ENCODE data around the gene PFKM. TPM values are rescaled to one million over a fixed set of nuclear protein-coding genes. Genes with fewer than 3 reads are reported as not detected.

The PFKM gene
- total and polyA plus RNA-seq, 9 donors = 43.0 to 133 (median 81.1) TPM

- H3K27me3 ChIP-seq = no peaks in the 10 kb centered on the region
- H3K27ac ChIP-seq = no peak overlapping the region
Measured at GRCh38 chr12:48184549-48184922, 65.4 kb downstream of the PFKM start.

GRCh38 chr12:48185181-48185919 lies 66.2 kb downstream of the PFKM start:
- Histone ChIP-seq H3K36me3 (no peaks in the 10 kb centered on the region), H3K27ac (no peak overlapping the region), H3K9me3 (no peaks in the 10 kb centered on the region), H3K4me1 (ENCODE audit: insufficient read depth) (peaks cover 8% of the 10 kb centered on the region), H3K27me3 (no peaks in the 10 kb centered on the region), H3K4me3 (peak overlapping the region; percentile 62)
- no peak for DNase-seq
- WGBS, 3 donors = 73 to 80% (median 78%) methylated on average over 10 of the region's 10 CpGs
- TF ChIP-seq POLR2A (IDR thresholded peaks at IDR 0.05) (no peak), EP300 (IDR thresholded peaks at IDR 0.05) (no peak), CTCF (IDR thresholded peaks at IDR 0.05) (no peak)
- intact Hi-C loops (cut with DNase I) = loop anchor here in 2 of 4 donors (10.0 kb wide), 3 partner anchors 159 to 439 kb away; no protein-coding TSS in a partner anchor

More at GRCh38 chr12:48184549-48184922, 65.4 kb downstream of the PFKM start:
- Histone ChIP-seq H3K9me3 (no peaks in the 10 kb centered on the region), H3K4me3 (peak overlapping the region; percentile 62), H3K36me3 (no peaks in the 10 kb centered on the region), H3K4me1 (ENCODE audit: insufficient read depth) (peaks cover 8% of the 10 kb centered on the region)
- intact Hi-C loops (cut with DNase I) = loop anchor here in 2 of 4 donors (10.0 kb wide), 3 partner anchors 160 to 440 kb away; no protein-coding TSS in a partner anchor
- 2 to 4% (median 3%) methylated on average over 20 of the region's 20 CpGs for WGBS, 3 donors
- peak in 2 of 5 donors; percentile 33 to 43 for DNase-seq
- TF ChIP-seq POLR2A (IDR thresholded peaks at IDR 0.05) (no peak), EP300 (IDR thresholded peaks at IDR 0.05) (no peak), CTCF (IDR thresholded peaks at IDR 0.05) (no peak)

- Histone ChIP-seq H3K4me1 (ENCODE audit: insufficient read depth) (peaks cover 4% of the 10 kb centered on the region), H3K36me3 (no peaks in the 10 kb centered on the region), H3K27me3 (no peaks in the 10 kb centered on the region), H3K27ac (no peak overlapping the region), H3K4me3 (no peak overlapping the region), H3K9me3 (no peaks in the 10 kb centered on the region)
- TF ChIP-seq EP300 (IDR thresholded peaks at IDR 0.05) (no peak), POLR2A (IDR thresholded peaks at IDR 0.05) (no peak), CTCF (IDR thresholded peaks at IDR 0.05) (no peak)
- 86 to 88% (median 86%) methylated on average over 10 of the region's 10 CpGs for WGBS, 3 donors
- DNase-seq = no peak
- intact Hi-C loops (cut with DNase I) = loop anchor here in 2 of 4 donors (10.0 kb wide), 3 partner anchors 157 to 437 kb away; no protein-coding TSS in a partner anchor
Measured at GRCh38 chr12:48187916-48188695, 68.9 kb downstream of the PFKM start.

GRCh38 chr12:48189331-48190125 lies 70.4 kb downstream of the PFKM start:
- intact Hi-C loops (cut with DNase I) = loop anchor here in 3 of 4 donors (10.0 kb wide), 3 partner anchors 155 to 435 kb away; no protein-coding TSS in a partner anchor
- 31 to 37% (median 34%) methylated on average over 6 of the region's 6 CpGs for WGBS, 3 donors
- no peaks in the 10 kb centered on the region for H3K27me3 ChIP-seq
- no peaks in the 10 kb centered on the region for H3K36me3 ChIP-seq
- peak; percentile 38 to 76 (median 56) for DNase-seq
- no peak overlapping the region for H3K4me3 ChIP-seq
- no peaks in the 10 kb centered on the region for H3K9me3 ChIP-seq
- no peaks in the 10 kb centered on the region for H3K4me1 ChIP-seq (ENCODE audit: insufficient read depth)
- TF ChIP-seq EP300 (IDR thresholded peaks at IDR 0.05) (no peak), CTCF (IDR thresholded peaks at IDR 0.05) (peak; percentile 75 to 78 (median 75))
- H3K27ac ChIP-seq = no peak overlapping the region

All from ovary (tissue), 9 donors.